Kidney (tissue), 14 donors: Measurements from ENCODE around the gene TIGIT. TPM values are rescaled to one million over a fixed set of nuclear protein-coding genes. Genes with fewer than 3 reads are reported as not detected.

ENCODE experiments used
- DNase-seq, 5 donors: peaks; one replicate each; pipeline ENCODE4 v3.0.0-alpha.2; 2013 to 2020
- FAIRE-seq: peaks from 2 replicates; lab custom pipeline; 2012; peaks lifted over from hg19 to GRCh38; lab: Jason Lieb, UNC
- H3K27ac ChIP-seq, 2 donors: one replicate each; pipeline ENCODE4 v1.7.0; 2013; ENCODE audit warnings: low read depth in 2 of 2, low read length in 2 of 2, inconsistent platforms in 1 of 2
- H3K27me3 ChIP-seq: one replicate; pipeline ENCODE4 v1.7.1; 2013; ENCODE audit warnings: low read length, inconsistent platforms; ENCODE audit not compliant: control insufficient read depth, insufficient read depth
- H3K36me3 ChIP-seq, 3 donors: one replicate each; pipeline versions ENCODE4 v1.7.0 to v1.7.1; 2013; ENCODE audit warnings: low read length in 3 of 3, control low read depth in 1 of 3, inconsistent platforms in 1 of 3; ENCODE audit not compliant: insufficient read depth in 3 of 3, control insufficient read depth in 2 of 3
- H3K4me1 ChIP-seq, 3 donors: one replicate each; pipeline versions ENCODE4 v1.7.0 to v1.7.1; 2013; ENCODE audit warnings: low read length in 3 of 3, inconsistent platforms in 1 of 3, low read depth in 1 of 3; ENCODE audit not compliant: control insufficient read depth in 2 of 3, insufficient read depth in 2 of 3
- H3K4me3 ChIP-seq, 3 donors: one replicate each; pipeline versions ENCODE4 v1.7.0 to v1.8.1; 2013; ENCODE audit warnings: low read length in 3 of 3, control low read depth in 1 of 3, inconsistent platforms in 1 of 3
- H3K9ac ChIP-seq, 3 donors: one replicate each; pipeline versions ENCODE4 v1.7.0 to v1.7.1; 2013; ENCODE audit warnings: low read length in 3 of 3, control low read depth in 1 of 3, inconsistent platforms in 1 of 3
- H3K9me3 ChIP-seq, 3 donors: one replicate each; pipeline versions ENCODE4 v1.7.0 to v1.7.1; 2013; ENCODE audit warnings: low read length in 3 of 3, control low read depth in 1 of 3, inconsistent platforms in 1 of 3; ENCODE audit not compliant: control insufficient read depth in 2 of 3, insufficient read depth in 1 of 3
- CTCF ChIP-seq: IDR thresholded peaks from 3 replicates; pipeline ENCODE4 v1.5.1; 2012; ENCODE audit warnings: mild to moderate bottlenecking, moderate library complexity, borderline replicate concordance; ENCODE audit not compliant: insufficient read depth; ENCODE audit errors: extremely low read depth
- intact Hi-C: fragments of 100-400 bp; cut with DNase I; formaldehyde crosslinking; loops from one replicate; pipeline ENCODE4 v1.11.1; 2022
- polyA plus RNA-seq: library from polyadenylated mRNA; stranded (reverse); fragments of 350-450 nt; fragmentation: Illumina TruSeq; extraction: RNeasy Lipid Tissue Mini Kit (QIAGEN cat#74804); gene quantifications from one replicate; pipeline ENCODE4 v1.2.3, GENCODE V29; 2014; ENCODE audit warnings: low read depth, low replicate concordance; ENCODE audit not compliant: insufficient read depth
- total RNA-seq: library from RNA; stranded (reverse); fragmentation: NEBNext Ultra II Directional; extraction: Animal tissue kit (Norgen Biotek cat#: 25700); gene quantifications from one replicate; pipeline ENCODE4 v1.2.1, GENCODE V29; 2021
- donor health status: control.
- donor health status: control.
- donor health status: control.
- donor health status: control.
- donor health status: control.
- donor health status: DM: yes; HTN: yes; CAD: no.
- donor health status: Normal renal cell carcinoma (clear cell type).

The TIGIT gene
- total and polyA plus RNA-seq, 2 donors from 2014 or later: 2.7 TPM; not detected in 1

GRCh38 chr3:114319453-114319852, 25.6 kb downstream of the TIGIT start:
- no peaks in the 10 kb centered on the region for H3K27me3 ChIP-seq
- no peak overlapping the region for H3K27ac ChIP-seq
- H3K9me3 ChIP-seq: no peaks in the 10 kb centered on the region
- TF ChIP-seq CTCF: no peak
- H3K4me1 ChIP-seq: no peaks in the 10 kb centered on the region
- DNase-seq: peak in 1 of 5 donors; percentile 16
- H3K9ac ChIP-seq: no peak overlapping the region
- H3K4me3 ChIP-seq: no peak overlapping the region
- intact Hi-C loops: no loop called here
- FAIRE-seq: no peak
- H3K36me3 ChIP-seq: peaks cover 0 to 5% (median 0%) of the 10 kb centered on the region in 3 donors

DNA sequence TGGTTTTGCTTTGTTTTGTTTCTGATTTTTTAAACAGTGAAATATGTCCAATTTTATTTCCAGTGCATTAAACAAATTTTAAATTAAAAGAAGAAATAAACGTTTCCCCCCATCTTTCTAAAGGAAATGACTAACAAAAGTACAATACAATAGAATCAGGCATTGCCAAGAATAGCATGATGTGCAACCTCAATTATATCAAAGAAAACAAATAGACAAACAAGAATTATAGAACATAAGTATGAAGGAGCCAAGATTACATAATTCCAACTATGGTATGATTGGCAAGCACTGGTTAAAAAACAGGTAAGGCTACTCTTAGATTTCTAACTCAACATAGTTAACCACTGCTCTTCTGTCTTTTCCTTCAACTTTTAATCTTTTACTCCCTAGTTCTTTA, 26.4 kb downstream of the TIGIT start:
- intact Hi-C loops: no loop called here
- Histone ChIP-seq H3K4me3 (no peak overlapping the region), H3K9me3 (no peaks in the 10 kb centered on the region), H3K27ac (no peak overlapping the region), H3K36me3 (peaks cover 0 to 3% (median 0%) of the 10 kb centered on the region in 3 donors), H3K4me1 (no peaks in the 10 kb centered on the region), H3K27me3 (no peaks in the 10 kb centered on the region), H3K9ac (no peak overlapping the region)
- DNase-seq (no peak), FAIRE-seq (no peak)
- no peak for TF ChIP-seq CTCF

- TF ChIP-seq CTCF: no peak
- no peak overlapping the region for H3K4me3 ChIP-seq
- DNase-seq (no peak), FAIRE-seq (no peak)
- no peak overlapping the region for H3K9ac ChIP-seq
- H3K27ac ChIP-seq: no peak overlapping the region
- H3K4me1 ChIP-seq: no peaks in the 10 kb centered on the region
- no peaks in the 10 kb centered on the region for H3K9me3 ChIP-seq
- H3K27me3 ChIP-seq: no peaks in the 10 kb centered on the region
- no peaks in the 10 kb centered on the region for H3K36me3 ChIP-seq
- intact Hi-C loops: no loop called here
Observed at GRCh38 chr3:114323546-114324254, 29.9 kb downstream of the TIGIT start.

- Histone ChIP-seq H3K9ac (no peak overlapping the region), H3K9me3 (no peaks in the 10 kb centered on the region), H3K4me3 (no peak overlapping the region), H3K36me3 (no peaks in the 10 kb centered on the region), H3K4me1 (peaks cover 0 to 4% (median 0%) of the 10 kb centered on the region in 3 donors), H3K27ac (no peak overlapping the region), H3K27me3 (no peaks in the 10 kb centered on the region)
- TF ChIP-seq CTCF: no peak
- no peak for DNase-seq
- no peak for FAIRE-seq
- intact Hi-C loops: no loop called here
Observed at GRCh38 chr3:114327665-114328064, 33.8 kb downstream of the TIGIT start.
